Activated CD4-positive, alpha-beta T cell treated with anti-CD3 and anti-CD28 coated beads for 36 hours (primary cell): ENCODE results near the gene ACP5. TPM values are rescaled to one million over a fixed set of nuclear protein-coding genes. Genes with fewer than 3 reads are reported as not detected.
"Not testable (repeated sequence)": the region's sequence is repeated elsewhere in the genome, so short reads cannot be mapped to it uniquely, and the experiment has no call there.

Experiments used
- ATAC-seq: fragments of 200-7000 bp; cut with Tn5 transposase; one replicate; pipeline ENCODE4 v1.10.0; 2021; ENCODE audit warnings: mild to moderate bottlenecking, moderate library complexity
- CTCF ChIA-PET: fragments of 350-600 bp; sonication (Branson Sonifier 250); formaldehyde crosslinking; loops from one replicate; lab custom pipeline; 2021; ENCODE audit warnings: antibody characterized with exemption; lab: Charles Lee
- POLR2A ChIA-PET: fragments of 350-600 bp; sonication (Branson Sonifier 250); formaldehyde crosslinking; loops from one replicate; lab custom pipeline; 2021; ENCODE audit warnings: antibody characterized with exemption, inconsistent platforms; lab: Charles Lee
- DNase-seq: peaks from one replicate; pipeline ENCODE4 v3.0.0-alpha.2; 2020
- H3K27ac Mint-ChIP-seq: one replicate; pipeline ENCODE4 v1.8.0; 2021; ENCODE audit warnings: mixed read lengths
- H3K27me3 Mint-ChIP-seq: one replicate; pipeline ENCODE4 v1.8.0; 2021; ENCODE audit warnings: mixed read lengths
- H3K36me3 Mint-ChIP-seq: one replicate; pipeline ENCODE4 v1.8.0; 2021; ENCODE audit warnings: low read depth, mixed read lengths
- H3K4me1 Mint-ChIP-seq: one replicate; pipeline ENCODE4 v1.8.0; 2021; ENCODE audit warnings: mixed read lengths
- H3K4me3 Mint-ChIP-seq: one replicate; pipeline ENCODE4 v1.8.0; 2021; ENCODE audit warnings: mild to moderate bottlenecking, moderate library complexity, mixed read lengths
- H3K9me3 Mint-ChIP-seq: one replicate; pipeline ENCODE4 v1.8.0; 2021; ENCODE audit warnings: low read depth, mixed read lengths
- intact Hi-C, 2 experiments: fragments of 100-400 bp; cut with DNase I in 1 of 2; cut with micrococcal nuclease in 1 of 2; formaldehyde crosslinking; loops; one replicate each; pipeline versions ENCODE4 v1.14.2 to v1.15.1; 2022 to 2024; cut with DNase I, micrococcal nuclease
- total RNA-seq, 2 experiments: library from RNA; stranded (reverse); gene quantifications; one replicate each; pipeline ENCODE4 v1.2.3, GENCODE V29; 2021

ACP5 gene
- total RNA-seq, 2 experiments from 2014 or later: 10.3 to 12.4 TPM

- POLR2A ChIA-PET: interaction anchor here (0.6 kb wide), 1 partner anchor 705 kb away, joined by 5 read pairs; no protein-coding TSS in a partner anchor
- Mint-ChIP-seq H3K36me3 (no peaks in the 10 kb centered on the region), H3K27me3 (no peaks in the 10 kb centered on the region), H3K27ac (peak overlapping the region; percentile 51), H3K4me1 (peaks cover 28% of the 10 kb centered on the region), H3K9me3 (no peaks in the 10 kb centered on the region), H3K4me3 (peak overlapping the region; percentile 55)
- CTCF ChIA-PET: interaction anchor here (0.7 to 2.1 kb wide), 2 partner anchors 93 to 96 kb away, joined by 3 to 7 read pairs; no protein-coding TSS in a partner anchor
- intact Hi-C loops: no loop called here
- peak; percentile 60 for DNase-seq
- peak; percentile 48 for ATAC-seq
These were observed 1.1 kb upstream of the ACP5 start for GRCh38 chr19:11578258-11579142.

GRCh38 chr19:11576227-11576626, 1.2 kb downstream of the ACP5 start:
- ChIA-PET POLR2A (no interaction called here), CTCF (interaction anchor here (0.7 kb wide), 1 partner anchor 1129 kb away, joined by 3 read pairs; no protein-coding TSS in a partner anchor)
- Mint-ChIP-seq H3K27ac (no peak overlapping the region), H3K4me3 (no peak overlapping the region), H3K4me1 (peaks cover 20% of the 10 kb centered on the region), H3K9me3 (no peaks in the 10 kb centered on the region), H3K36me3 (no peaks in the 10 kb centered on the region), H3K27me3 (no peaks in the 10 kb centered on the region)
- no peak for ATAC-seq
- no peak for DNase-seq
- intact Hi-C loops: no loop called here

GRCh38 chr19:11574689-11575088, 2.8 kb downstream of the ACP5 start:
- Mint-ChIP-seq H3K4me3 (no peak overlapping the region), H3K4me1 (peaks cover 10% of the 10 kb centered on the region), H3K27ac (no peak overlapping the region), H3K9me3 (no peaks in the 10 kb centered on the region), H3K27me3 (no peaks in the 10 kb centered on the region), H3K36me3 (no peaks in the 10 kb centered on the region)
- intact Hi-C loops: no loop called here
- ChIA-PET POLR2A (no interaction called here), CTCF (no interaction called here)
- ATAC-seq: no peak
- peak; percentile 29 for DNase-seq

GRCh38 chr19:11573763-11574162, 3.7 kb downstream of the ACP5 start:
- H3K4me1 Mint-ChIP-seq: peaks cover 10% of the 10 kb centered on the region
- CTCF ChIA-PET: interaction anchor here (0.6 kb wide), 1 partner anchor 360 kb away, joined by 3 read pairs; no protein-coding TSS in a partner anchor
- H3K27ac Mint-ChIP-seq, H3K9me3 Mint-ChIP-seq, intact Hi-C loops, H3K36me3 Mint-ChIP-seq, ATAC-seq, H3K27me3 Mint-ChIP-seq, DNase-seq, H3K4me3 Mint-ChIP-seq, POLR2A ChIA-PET: not testable (repeated sequence)

GRCh38 chr19:11573354-11573753, 4.1 kb downstream of the ACP5 start:
- H3K4me3 Mint-ChIP-seq, POLR2A ChIA-PET, DNase-seq, H3K36me3 Mint-ChIP-seq, H3K4me1 Mint-ChIP-seq, ATAC-seq, H3K27me3 Mint-ChIP-seq, H3K9me3 Mint-ChIP-seq, intact Hi-C loops, H3K27ac Mint-ChIP-seq: not testable (repeated sequence)
- CTCF ChIA-PET: interaction anchor here (0.6 kb wide), 1 partner anchor 360 kb away, joined by 3 read pairs; no protein-coding TSS in a partner anchor

- POLR2A ChIA-PET: no interaction called here
- DNase-seq (no peak), ATAC-seq (no peak)
- Mint-ChIP-seq H3K9me3 (no peaks in the 10 kb centered on the region), H3K27ac (no peak overlapping the region), H3K36me3 (peaks cover 2% of the 10 kb centered on the region), H3K4me1 (peaks cover 7% of the 10 kb centered on the region), H3K4me3 (no peak overlapping the region), H3K27me3 (no peaks in the 10 kb centered on the region)
- CTCF ChIA-PET: no interaction called here
- intact Hi-C loops: no loop called here
These were observed 7.4 kb downstream of the ACP5 start for GRCh38 chr19:11570039-11570462.

- Mint-ChIP-seq H3K36me3 (peaks cover 2% of the 10 kb centered on the region), H3K4me1 (peaks cover 11% of the 10 kb centered on the region), H3K9me3 (no peaks in the 10 kb centered on the region), H3K4me3 (no peak overlapping the region), H3K27me3 (no peaks in the 10 kb centered on the region), H3K27ac (no peak overlapping the region)
- DNase-seq (no peak), ATAC-seq (no peak)
- POLR2A ChIA-PET: no interaction called here
- intact Hi-C loops: no loop called here
- CTCF ChIA-PET: no interaction called here
These were observed 11.3 kb downstream of the ACP5 start for GRCh38 chr19:11566164-11566563.

GRCh38 chr19:11565649-11565980, 11.8 kb downstream of the ACP5 start:
- H3K36me3 Mint-ChIP-seq, H3K4me3 Mint-ChIP-seq, CTCF ChIA-PET, H3K27ac Mint-ChIP-seq, intact Hi-C loops, POLR2A ChIA-PET, DNase-seq, H3K9me3 Mint-ChIP-seq, H3K27me3 Mint-ChIP-seq, ATAC-seq: not testable (repeated sequence)
- peaks cover 15% of the 10 kb centered on the region for H3K4me1 Mint-ChIP-seq

- POLR2A ChIA-PET, intact Hi-C loops, H3K27me3 Mint-ChIP-seq, H3K27ac Mint-ChIP-seq, DNase-seq, H3K9me3 Mint-ChIP-seq, H3K36me3 Mint-ChIP-seq, ATAC-seq, H3K4me3 Mint-ChIP-seq: not testable (repeated sequence)
- peaks cover 22% of the 10 kb centered on the region for H3K4me1 Mint-ChIP-seq
- CTCF ChIA-PET: interaction anchor here (0.7 to 1.0 kb wide), 3 partner anchors 15 to 1611 kb away, joined by 3 read pairs; no protein-coding TSS in a partner anchor
These were observed 13.2 kb downstream of the ACP5 start for GRCh38 chr19:11564082-11564807.

GRCh38 chr19:11563532-11563931, 13.9 kb downstream of the ACP5 start:
- H3K36me3 Mint-ChIP-seq: peaks cover 7% of the 10 kb centered on the region
- intact Hi-C loops: no loop called here
- ChIA-PET CTCF (interaction anchor here (1.0 to 1.2 kb wide), 2 partner anchors 16 to 28 kb away, joined by 3 to 4 read pairs; no protein-coding TSS in a partner anchor), POLR2A (no interaction called here)
- H3K27me3 Mint-ChIP-seq: no peaks in the 10 kb centered on the region
- peak overlapping the region; percentile 38 for H3K27ac Mint-ChIP-seq
- no peak for DNase-seq
- peaks cover 24% of the 10 kb centered on the region for H3K4me1 Mint-ChIP-seq
- no peak for ATAC-seq
- no peaks in the 10 kb centered on the region for H3K9me3 Mint-ChIP-seq
- H3K4me3 Mint-ChIP-seq: no peak overlapping the region

- Mint-ChIP-seq H3K36me3 (peaks cover 15% of the 10 kb centered on the region), H3K4me3 (peak overlapping the region; percentile 90), H3K27me3 (no peaks in the 10 kb centered on the region), H3K4me1 (peaks cover 38% of the 10 kb centered on the region), H3K27ac (peak overlapping the region; percentile 81), H3K9me3 (no peaks in the 10 kb centered on the region)
- POLR2A ChIA-PET: interaction anchor here (0.5 kb wide), 1 partner anchor 1310 kb away, joined by 3 read pairs; no protein-coding TSS in a partner anchor
- ATAC-seq (peak; percentile 65), DNase-seq (peak; percentile 78)
- CTCF ChIA-PET: interaction anchor here (0.6 to 2.1 kb wide), 11 partner anchors 8 to 78 kb away, joined by 3 to 13 read pairs (median 4); partner anchors contain the start of gene ECSIT
- intact Hi-C loops: loop anchor here (1.0 kb wide), 3 partner anchors 21 to 470 kb away; no protein-coding TSS in a partner anchor
These were observed 16.9 kb downstream of the ACP5 start for GRCh38 chr19:11560404-11561051.
